Endothelial cell of umbilical vein (primary cell): ENCODE results near the gene PTGDR2. TPM values are rescaled to one million over a fixed set of nuclear protein-coding genes. Genes with fewer than 3 reads are reported as not detected.

Experiments used
- BruUV-seq: library from RNA; stranded (reverse); fragments of 400-500 nt; replicated peaks from 2 replicates; lab custom pipeline; 2021; lab: Mats Ljungman, UMichigan
- CTCF ChIA-PET: fragments of 300-600, 350-600 bp; sonication (Branson Sonifier 250); formaldehyde crosslinking; loops from one replicate; lab custom pipeline; 2021; ENCODE audit warnings: antibody characterized with exemption, inconsistent platforms; lab: Charles Lee
- POLR2A ChIA-PET: fragments of 300-600, 350-600 bp; sonication (Branson Sonifier 250); formaldehyde crosslinking; loops from one replicate; lab custom pipeline; 2021; ENCODE audit warnings: antibody characterized with exemption, inconsistent platforms; lab: Charles Lee
- DNase-seq: peaks from one replicate; pipeline ENCODE4 v3.0.0-alpha.2; 2011; ENCODE audit warnings: low read depth, low spot score
- FAIRE-seq: peaks from 2 replicates; lab custom pipeline; 2011; peaks lifted over from hg19 to GRCh38; lab: Jason Lieb, UNC
- H2AFZ ChIP-seq: 2 replicates; pipeline ENCODE4 v1.6.0; 2012; ENCODE audit warnings: low read depth, low read length, control low read depth, inconsistent platforms
- H3K27ac ChIP-seq: 2 replicates; pipeline ENCODE4 v1.5.1; 2011; ENCODE audit warnings: low read depth, mild to moderate bottlenecking, control low read depth, low read length, moderate library complexity; ENCODE audit not compliant: insufficient read depth
- H3K27me3 ChIP-seq, 2 experiments: 2 replicates each; pipeline versions ENCODE4 v1.6.0 to v1.6.1; 2011; ENCODE audit warnings: low read length in 2 of 2, mixed read lengths in 1 of 2; ENCODE audit not compliant: control insufficient read depth in 2 of 2, insufficient read depth in 2 of 2
- H3K36me3 ChIP-seq, 2 experiments: 2 replicates in 1 of 2; 3 replicates in 1 of 2; pipeline ENCODE4 v1.5.1; 2011; ENCODE audit warnings: low read length in 2 of 2, mild to moderate bottlenecking in 1 of 2, moderate library complexity in 1 of 2; ENCODE audit not compliant: control insufficient read depth in 2 of 2, insufficient read depth in 2 of 2; ENCODE audit errors: extremely low read depth in 1 of 2
- H3K4me1 ChIP-seq: 3 replicates; pipeline ENCODE4 v1.5.1; 2011; ENCODE audit warnings: mild to moderate bottlenecking, low read length; ENCODE audit not compliant: control insufficient read depth, insufficient read depth; ENCODE audit errors: extremely low read depth
- H3K4me2 ChIP-seq: 2 replicates; pipeline ENCODE4 v1.6.1; 2011; ENCODE audit warnings: low read length, control low read depth, mixed read lengths; ENCODE audit not compliant: insufficient read depth
- H3K4me3 ChIP-seq, 3 experiments: fragments of 200-600 bp in 1 of 3; sonication (generic), shearing (Covaris generic) in 1 of 3; replicated peaks in 1 of 3; 2 replicates each; pipeline ENCODE4 v1.5.1; 2011 to 2016; ENCODE audit warnings: control low read depth in 3 of 3, low read length in 3 of 3, mild to moderate bottlenecking in 2 of 3, inconsistent platforms in 1 of 3, low read depth in 1 of 3, moderate library complexity in 1 of 3; ENCODE audit not compliant: insufficient read depth in 1 of 3
- H3K79me2 ChIP-seq: 2 replicates; pipeline ENCODE4 v1.6.0; 2012; ENCODE audit warnings: low read length, inconsistent platforms; ENCODE audit not compliant: control insufficient read depth, insufficient read depth
- H3K9ac ChIP-seq: replicated peaks from 2 replicates; pipeline ENCODE3; 2011; ENCODE audit warnings: low read length, control low read depth; ENCODE audit not compliant: insufficient read depth; ENCODE audit errors: extremely low read depth
- H3K9me1 ChIP-seq: replicated peaks from 3 replicates; pipeline ENCODE4 v1.6.0; 2011; ENCODE audit warnings: mild to moderate bottlenecking, low read length; ENCODE audit not compliant: control insufficient read depth, insufficient read depth; ENCODE audit errors: extremely low read depth
- H3K9me3 ChIP-seq: replicated peaks from 2 replicates; pipeline ENCODE4 v1.5.1; 2012; ENCODE audit warnings: low read length, inconsistent platforms; ENCODE audit not compliant: control insufficient read depth, insufficient read depth
- H4K20me1 ChIP-seq: replicated peaks from 2 replicates; pipeline ENCODE3; 2011; ENCODE audit warnings: mild to moderate bottlenecking, low read length; ENCODE audit not compliant: control insufficient read depth, insufficient read depth; ENCODE audit errors: extremely low read depth
- EZH2 ChIP-seq: IDR thresholded peaks from 2 replicates; pipeline ENCODE4 v1.6.1; 2012; ENCODE audit warnings: borderline replicate concordance, low read depth, mild to moderate bottlenecking, moderate library complexity, low read length, inconsistent platforms; ENCODE audit not compliant: severe bottlenecking
- FOS ChIP-seq: IDR thresholded peaks from 2 replicates; pipeline ENCODE4 v1.6.1; 2011; ENCODE audit warnings: mild to moderate bottlenecking, low read length, moderate library complexity, borderline replicate concordance; ENCODE audit not compliant: insufficient read depth
- GATA2 ChIP-seq: IDR thresholded peaks from 2 replicates; pipeline ENCODE4 v1.7.0; 2011; ENCODE audit warnings: low read depth, mild to moderate bottlenecking, moderate library complexity, mixed read lengths, low read length; ENCODE audit not compliant: insufficient read length, insufficient read depth
- JUN ChIP-seq: IDR thresholded peaks from 2 replicates; pipeline ENCODE4 v1.6.1; 2011; ENCODE audit warnings: borderline replicate concordance, low read depth; ENCODE audit not compliant: insufficient read length, insufficient read depth
- MAX ChIP-seq: IDR thresholded peaks from 2 replicates; pipeline ENCODE4 v1.6.1; 2011; ENCODE audit not compliant: insufficient read depth, insufficient read length
- MYC ChIP-seq: IDR thresholded peaks from one replicate; pipeline ENCODE4 v1.6.1; 2011; ENCODE audit warnings: mild to moderate bottlenecking, low read depth, low read length
- POLR2A ChIP-seq: IDR thresholded peaks from 2 replicates; pipeline ENCODE4 v1.6.1; 2012; ENCODE audit warnings: low read depth, mild to moderate bottlenecking, control low read depth, low read length
- POLR2AphosphoS5 ChIP-seq: IDR thresholded peaks from 2 replicates; pipeline ENCODE4 v1.6.1; 2012; ENCODE audit warnings: low read depth, mild to moderate bottlenecking, control low read depth, low read length, moderate library complexity; ENCODE audit not compliant: insufficient read depth
- dilution Hi-C: fragments of 300-500 bp; cut with MboI; formaldehyde crosslinking; loops from one replicate; pipeline ENCODE4 v1.15.0; 2019; ENCODE audit warnings: low sequenced_read_pairs; ENCODE audit not compliant: extremely low pct_ligation_motif_present
- intact Hi-C: fragments of 100-400 bp; cut with micrococcal nuclease; formaldehyde crosslinking; loops from one replicate; pipeline ENCODE4 v1.10.0; 2022
- polyA plus RNA-seq, 4 experiments: library from polyadenylated mRNA; depleted of rRNA in 3 of 4; stranded (reverse) in 3 of 4; unstranded in 1 of 4; fragments of >200 nt; gene quantifications; 2 replicates each; pipeline versions ENCODE4 v1.2.1 to v1.2.3, GENCODE V29; 2011 to 2012; ENCODE audit warnings: missing spikeins in 1 of 4
- total RNA-seq: library from RNA; stranded (reverse); gene quantifications from 2 replicates; pipeline ENCODE4 v1.2.3, GENCODE V29; 2021
- TF ChIP-seq, protein P1 (sequence below), 2 donors: IDR thresholded peaks; 1 replicate in 1 of 2; 2 replicates in 1 of 2; pipeline ENCODE4 v1.5.1; 2011; ENCODE audit warnings: low read length in 2 of 2, mild to moderate bottlenecking in 2 of 2, moderate library complexity in 2 of 2, control low read depth in 1 of 2, inconsistent platforms in 1 of 2, low read depth in 1 of 2; ENCODE audit not compliant: insufficient read depth in 1 of 2; ENCODE audit errors: extremely low read depth in 1 of 2

Gene PTGDR2
- total and polyA plus RNA-seq, 2 donors (not counting 3 experiments of a cell fraction or from before 2014, with no cell fraction given) = 0.15 TPM; not detected in 1

DNA sequence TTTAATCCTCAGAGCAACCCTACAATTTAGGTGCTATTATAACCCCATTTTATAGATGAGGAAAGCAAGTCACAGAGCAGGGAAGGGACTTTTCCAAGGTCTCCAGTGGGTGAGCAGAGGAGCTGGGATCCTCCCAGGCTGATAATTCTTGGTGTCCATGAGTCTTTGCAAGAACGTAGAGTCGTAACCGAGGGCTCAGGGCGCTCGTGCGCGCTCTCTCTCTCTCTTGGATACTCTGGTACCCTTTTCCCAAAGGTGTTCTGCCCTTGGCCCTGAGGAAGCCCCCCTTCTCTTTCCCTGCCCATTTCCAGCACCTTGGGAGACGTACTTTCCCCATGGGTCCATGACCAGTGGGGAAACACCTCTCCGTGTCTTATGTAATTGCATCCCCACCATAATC is 6.4 kb upstream of the PTGDR2 start:
- intact Hi-C loops = no loop called here
- no peak for TF ChIP-seq EZH2
- no peak for TF ChIP-seq MAX
- no peak for TF ChIP-seq MYC
- TF ChIP-seq POLR2AphosphoS5 = no peak
- TF ChIP-seq GATA2 = no peak
- no peak for TF ChIP-seq JUN
- TF ChIP-seq, protein P1, sequence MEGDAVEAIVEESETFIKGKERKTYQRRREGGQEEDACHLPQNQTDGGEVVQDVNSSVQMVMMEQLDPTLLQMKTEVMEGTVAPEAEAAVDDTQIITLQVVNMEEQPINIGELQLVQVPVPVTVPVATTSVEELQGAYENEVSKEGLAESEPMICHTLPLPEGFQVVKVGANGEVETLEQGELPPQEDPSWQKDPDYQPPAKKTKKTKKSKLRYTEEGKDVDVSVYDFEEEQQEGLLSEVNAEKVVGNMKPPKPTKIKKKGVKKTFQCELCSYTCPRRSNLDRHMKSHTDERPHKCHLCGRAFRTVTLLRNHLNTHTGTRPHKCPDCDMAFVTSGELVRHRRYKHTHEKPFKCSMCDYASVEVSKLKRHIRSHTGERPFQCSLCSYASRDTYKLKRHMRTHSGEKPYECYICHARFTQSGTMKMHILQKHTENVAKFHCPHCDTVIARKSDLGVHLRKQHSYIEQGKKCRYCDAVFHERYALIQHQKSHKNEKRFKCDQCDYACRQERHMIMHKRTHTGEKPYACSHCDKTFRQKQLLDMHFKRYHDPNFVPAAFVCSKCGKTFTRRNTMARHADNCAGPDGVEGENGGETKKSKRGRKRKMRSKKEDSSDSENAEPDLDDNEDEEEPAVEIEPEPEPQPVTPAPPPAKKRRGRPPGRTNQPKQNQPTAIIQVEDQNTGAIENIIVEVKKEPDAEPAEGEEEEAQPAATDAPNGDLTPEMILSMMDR (IDR thresholded peaks at IDR 0.05; ENCODE audit: extremely low read depth in 1 of 2, insufficient read depth in 1 of 2, low read depth in 1 of 2, low read length in 2 of 2) = no peak
- no peak for TF ChIP-seq POLR2A
- TF ChIP-seq FOS = no peak
- no peak for FAIRE-seq
- BruUV-seq = no TSS peak
- H3K9me1 ChIP-seq = no peaks in the 10 kb centered on the region
- ChIA-PET POLR2A (interaction anchor here (0.7 kb wide), 1 partner anchor 9 kb away, joined by 3 read pairs; no protein-coding TSS in a partner anchor), CTCF (no interaction called here)
- H3K36me3 ChIP-seq = no peaks in the 10 kb centered on the region
- H3K9me3 ChIP-seq = no peaks in the 10 kb centered on the region
- H3K4me2 ChIP-seq = no peak overlapping the region
- no peaks in the 10 kb centered on the region for H3K79me2 ChIP-seq
- H3K4me1 ChIP-seq = no peaks in the 10 kb centered on the region
- no peak overlapping the region for H2AFZ ChIP-seq
- H4K20me1 ChIP-seq = no peaks in the 10 kb centered on the region
- no peak overlapping the region for H3K4me3 ChIP-seq
- DNase-seq = no peak
- dilution Hi-C loops = no loop called here
- H3K9ac ChIP-seq = no peak overlapping the region
- H3K27me3 ChIP-seq = no peaks in the 10 kb centered on the region
- H3K27ac ChIP-seq = no peak overlapping the region
